RWPE2 (cell line): ENCODE data around the gene APC2.

Source experiments
- ATAC-seq: fragments of 200-7000 bp; cut with Tn5 transposase; 3 replicates; pipeline ENCODE4 v1.9.1; 2021; ENCODE audit warnings: low read depth
- DNase-seq: peaks from one replicate; pipeline ENCODE4 v3.0.0-alpha.2; 2020; ENCODE audit warnings: low spot score
- H3K27ac ChIP-seq: fragments of 450-650 bp; 2 replicates; pipeline ENCODE4 v1.5.1; 2017; ENCODE audit warnings: mild to moderate bottlenecking; ENCODE audit not compliant: poor library complexity, severe bottlenecking
- H3K27me3 ChIP-seq: fragments of 250-450 bp; sonication (Bioruptor Pico); 2 replicates; pipeline ENCODE4 v1.5.1; 2021; ENCODE audit warnings: mild to moderate bottlenecking, moderate library complexity; ENCODE audit not compliant: insufficient read depth, poor library complexity, severe bottlenecking
- H3K36me3 ChIP-seq: fragments of 250-450 bp; sonication (Bioruptor Pico); 2 replicates; pipeline ENCODE4 v1.5.1; 2020; ENCODE audit warnings: low read depth, mild to moderate bottlenecking, moderate library complexity
- H3K4me1 ChIP-seq: fragments of 250-450 bp; sonication (Bioruptor Pico); 2 replicates; pipeline ENCODE4 v1.5.1; 2021; ENCODE audit warnings: mild to moderate bottlenecking, moderate library complexity; ENCODE audit not compliant: insufficient read depth, poor library complexity, severe bottlenecking
- H3K4me3 ChIP-seq: fragments of 250-450 bp; sonication (Bioruptor Pico); 2 replicates; pipeline ENCODE4 v1.5.1; 2021; ENCODE audit warnings: mild to moderate bottlenecking, moderate library complexity; ENCODE audit not compliant: severe bottlenecking
- H3K9me3 ChIP-seq: fragments of 250-450 bp; sonication (Bioruptor Pico); 2 replicates; pipeline ENCODE4 v1.5.1; 2021; ENCODE audit warnings: mild to moderate bottlenecking, moderate library complexity; ENCODE audit not compliant: severe bottlenecking
- CTCF ChIP-seq: fragments of 450-650 bp; IDR thresholded peaks from one replicate; pipeline ENCODE4 v1.5.1; 2017; ENCODE audit warnings: mild to moderate bottlenecking, moderate library complexity; ENCODE audit not compliant: poor library complexity, severe bottlenecking

APC2 gene

DNA sequence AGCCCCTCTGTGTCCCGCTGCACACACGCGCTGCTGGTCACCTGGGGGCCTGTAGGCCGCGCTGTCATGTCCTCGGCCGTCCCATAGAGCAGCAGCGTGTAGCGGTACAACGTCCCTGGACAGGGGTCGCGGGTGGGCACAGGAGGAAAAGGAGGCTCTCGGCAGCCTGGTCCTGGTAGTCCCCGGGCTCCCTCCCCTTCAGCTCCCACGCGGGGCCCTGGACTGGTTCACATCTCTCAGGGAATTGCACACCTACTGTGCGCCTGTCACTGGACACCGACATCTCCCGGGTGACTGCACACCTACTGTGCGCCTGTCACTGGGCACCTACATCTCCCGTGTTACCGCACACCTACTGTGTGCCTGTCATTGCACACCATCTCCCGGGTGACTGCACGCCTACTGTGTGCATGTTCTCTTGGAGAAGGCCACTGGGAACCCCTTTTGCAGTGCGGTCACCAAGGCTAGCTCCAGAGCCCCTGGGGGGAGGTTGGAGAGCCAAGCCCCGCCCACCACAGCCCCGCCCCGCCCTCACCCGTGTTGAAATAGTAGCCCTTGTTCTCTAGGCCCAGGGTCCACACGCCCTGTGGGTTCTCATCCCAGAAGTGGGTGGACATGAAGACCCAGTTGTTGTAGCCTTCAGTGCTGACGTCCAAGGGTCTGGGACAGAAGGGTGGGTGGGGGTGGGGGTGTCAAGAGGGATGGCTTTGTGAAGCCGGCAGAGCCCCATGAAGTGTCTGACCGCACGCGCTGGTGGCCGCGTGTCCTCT lies 32.6 kb downstream of the APC2 start:
- ATAC-seq = no peak
- Histone ChIP-seq H3K27me3 (no peaks in the 10 kb centered on the region), H3K9me3 (no peaks in the 10 kb centered on the region), H3K4me3 (no peak overlapping the region), H3K27ac (no peak overlapping the region), H3K36me3 (peaks cover 4% of the 10 kb centered on the region; the same call in 1 of the 2 replicates), H3K4me1 (no peaks in the 10 kb centered on the region)
- TF ChIP-seq CTCF = no peak
- DNase-seq = no peak

- H3K4me3 ChIP-seq = no peak overlapping the region
- no peaks in the 10 kb centered on the region for H3K36me3 ChIP-seq
- ATAC-seq (no peak), DNase-seq (no peak)
- H3K27me3 ChIP-seq = no peaks in the 10 kb centered on the region
- TF ChIP-seq CTCF = no peak
- no peaks in the 10 kb centered on the region for H3K4me1 ChIP-seq
- H3K27ac ChIP-seq = no peak overlapping the region
- no peaks in the 10 kb centered on the region for H3K9me3 ChIP-seq
Observed at GRCh38 chr19:1483131-1483978, 33.4 kb downstream of the APC2 start.

- no peak for DNase-seq
- Histone ChIP-seq H3K9me3 (no peaks in the 10 kb centered on the region), H3K27ac (no peak overlapping the region), H3K4me3 (no peak overlapping the region), H3K27me3 (no peaks in the 10 kb centered on the region), H3K36me3 (no peaks in the 10 kb centered on the region), H3K4me1 (no peaks in the 10 kb centered on the region)
- no peak for TF ChIP-seq CTCF
- no peak for ATAC-seq
Observed at GRCh38 chr19:1483979-1484428, 34.1 kb downstream of the APC2 start.

DNA sequence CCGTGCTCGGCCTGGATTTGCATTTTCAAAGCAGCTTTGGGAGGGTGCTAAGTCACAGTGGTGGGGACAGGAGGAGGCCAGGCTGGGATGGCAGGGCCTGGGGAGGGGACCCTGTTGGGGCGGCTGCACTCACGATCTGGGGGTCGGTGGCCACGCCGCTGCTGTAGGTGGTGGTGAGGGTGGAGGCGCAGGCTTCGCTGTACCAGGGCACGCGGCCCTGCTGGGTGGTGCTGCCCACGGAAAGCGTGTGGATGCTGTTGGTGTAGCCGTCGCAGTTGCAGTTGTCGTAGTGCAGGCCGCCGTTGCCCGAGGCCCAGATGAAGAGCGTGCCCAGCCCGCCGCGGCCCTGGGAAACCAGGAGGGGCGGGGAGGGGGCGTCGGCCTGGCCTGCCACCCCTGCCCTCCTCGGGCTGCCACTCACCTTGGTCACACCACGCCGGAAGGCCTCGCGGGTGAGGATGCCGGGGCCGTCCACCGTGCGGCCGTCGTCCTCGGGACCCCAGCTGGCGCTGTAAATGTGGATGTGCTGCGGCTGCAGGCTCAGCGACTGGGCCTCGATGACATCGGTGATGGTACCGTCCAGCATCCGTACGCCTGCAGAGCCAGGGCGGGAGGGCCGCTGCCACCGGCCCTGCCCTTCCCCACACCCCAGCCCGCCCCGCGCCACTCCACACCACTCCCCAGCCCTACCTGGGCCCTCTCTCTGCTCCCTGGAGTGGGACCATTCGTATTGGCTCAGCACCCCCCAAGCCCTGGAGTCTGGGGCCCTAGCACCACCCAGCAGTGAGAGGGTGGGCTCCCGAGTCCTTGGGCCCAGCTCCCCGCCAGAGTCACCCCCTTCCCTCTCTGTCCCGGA lies 37.0 kb downstream of the APC2 start:
- DNase-seq = no peak
- H3K4me1 ChIP-seq = no peaks in the 10 kb centered on the region
- H3K27ac ChIP-seq = no peak overlapping the region
- H3K4me3 ChIP-seq = no peak overlapping the region
- H3K9me3 ChIP-seq = no peaks in the 10 kb centered on the region
- no peaks in the 10 kb centered on the region for H3K27me3 ChIP-seq
- H3K36me3 ChIP-seq = no peaks in the 10 kb centered on the region
- no peak for TF ChIP-seq CTCF
- ATAC-seq = no peak
